Mesendoderm (in vitro differentiated cells): ENCODE data around the gene TTLL13.
"Not testable (repeated sequence)": the region's sequence is repeated elsewhere in the genome, so short reads cannot be mapped to it uniquely, and the experiment has no call there.

Experiments
- DNase-seq: peaks from one replicate; pipeline ENCODE4 v3.0.0; 2013
- H2AK5ac ChIP-seq: 2 replicates; pipeline ENCODE4 v1.6.1; 2013; ENCODE audit warnings: low read length, inconsistent platforms
- H2BK120ac ChIP-seq: 2 replicates; pipeline ENCODE4 v1.6.1; 2013; ENCODE audit warnings: low read depth, mild to moderate bottlenecking, low read length, moderate library complexity, mixed read lengths
- H2BK15ac ChIP-seq: replicated peaks from 2 replicates; pipeline ENCODE4 v1.6.1; 2013; ENCODE audit warnings: low read depth, mild to moderate bottlenecking, moderate library complexity
- H2BK5ac ChIP-seq: 2 replicates; pipeline ENCODE4 v1.6.1; 2013; ENCODE audit warnings: low read length, inconsistent platforms
- H3K18ac ChIP-seq: 2 replicates; pipeline ENCODE4 v1.6.1; 2013; ENCODE audit warnings: mild to moderate bottlenecking, low read length, mixed read lengths
- H3K23ac ChIP-seq: one replicate; pipeline ENCODE4 v1.6.1; 2013; ENCODE audit warnings: low read length
- H3K27ac ChIP-seq: 2 replicates; pipeline ENCODE4 v1.5.1; 2013; ENCODE audit warnings: low read depth, mild to moderate bottlenecking, inconsistent platforms, low read length, moderate library complexity
- H3K27me3 ChIP-seq: 2 replicates; pipeline ENCODE4 v1.6.1; 2013; ENCODE audit warnings: low read length, control low read depth, mild to moderate bottlenecking, inconsistent platforms; ENCODE audit not compliant: insufficient read depth, poor library complexity
- H3K36me3 ChIP-seq: 2 replicates; pipeline ENCODE4 v1.6.1; 2013; ENCODE audit warnings: low read length, inconsistent platforms; ENCODE audit not compliant: control insufficient read depth, insufficient read depth
- H3K4ac ChIP-seq: one replicate; pipeline ENCODE4 v1.6.1; 2013; ENCODE audit warnings: low read depth, mild to moderate bottlenecking, low read length, moderate library complexity
- H3K4me1 ChIP-seq: 2 replicates; pipeline ENCODE4 v1.6.1; 2013; ENCODE audit warnings: low read depth, low read length, inconsistent platforms; ENCODE audit not compliant: control insufficient read depth
- H3K4me2 ChIP-seq: 2 replicates; pipeline ENCODE4 v1.6.1; 2013; ENCODE audit warnings: low read length
- H3K4me3 ChIP-seq: 2 replicates; pipeline ENCODE4 v1.5.1; 2013; ENCODE audit warnings: mild to moderate bottlenecking, low read length
- H3K56ac ChIP-seq: one replicate; pipeline ENCODE4 v1.6.1; 2013; ENCODE audit warnings: low read length
- H3K79me1 ChIP-seq: 2 replicates; pipeline ENCODE4 v1.6.1; 2013; ENCODE audit warnings: low read length, inconsistent platforms
- H3K79me2 ChIP-seq: 2 replicates; pipeline ENCODE4 v1.6.1; 2013; ENCODE audit warnings: mild to moderate bottlenecking, low read length; ENCODE audit not compliant: control insufficient read depth, insufficient read depth
- H3K9ac ChIP-seq: 2 replicates; pipeline ENCODE4 v1.6.1; 2013; ENCODE audit warnings: low read length, inconsistent platforms
- H4K5ac ChIP-seq: one replicate; pipeline ENCODE4 v1.6.1; 2013; ENCODE audit warnings: low read length
- H4K8ac ChIP-seq: one replicate; pipeline ENCODE4 v1.6.1; 2013; ENCODE audit warnings: low read depth, mild to moderate bottlenecking, control low read depth, low read length, moderate library complexity
- WGBS: extraction: QIAGEN DNeasy Blood & Tissue Kit; methylation state at CpG from one replicate; pipeline ENCODE4 v1.1.7; 2013; ENCODE audit warnings: low lambda C conversion rate, missing lambda C conversion rate; ENCODE audit not compliant: insufficient coverage; ENCODE audit errors: extremely low coverage; 5-methylcytosine and 5-hydroxymethylcytosine counted together

TTLL13 gene

GRCh38 chr15:90271459-90272166 is 22.3 kb downstream of the TTLL13 start:
- no peak overlapping the region for H2BK120ac ChIP-seq
- no peak overlapping the region for H2AK5ac ChIP-seq
- H3K23ac ChIP-seq = no peak overlapping the region
- H2BK5ac ChIP-seq = no peak overlapping the region
- H3K4me2 ChIP-seq = no peak overlapping the region
- no peak overlapping the region for H2BK15ac ChIP-seq
- no peak overlapping the region for H3K27ac ChIP-seq
- no peak overlapping the region for H3K9ac ChIP-seq
- H3K4ac ChIP-seq = no peak overlapping the region
- H3K79me1 ChIP-seq = peaks cover 22% of the 10 kb centered on the region
- no peak overlapping the region for H3K18ac ChIP-seq
- no peak overlapping the region for H4K5ac ChIP-seq
- DNase-seq = no peak
- no peak overlapping the region for H4K8ac ChIP-seq
- peaks cover 14% of the 10 kb centered on the region for H3K36me3 ChIP-seq
- no peak overlapping the region for H3K4me3 ChIP-seq
- peaks cover 46% of the 10 kb centered on the region for H3K79me2 ChIP-seq
- no peak overlapping the region for H3K56ac ChIP-seq
- peaks cover 7% of the 10 kb centered on the region for H3K4me1 ChIP-seq
- no peaks in the 10 kb centered on the region for H3K27me3 ChIP-seq
- no CpG with 5 or more reads among the region's 7 CpGs for WGBS

DNA sequence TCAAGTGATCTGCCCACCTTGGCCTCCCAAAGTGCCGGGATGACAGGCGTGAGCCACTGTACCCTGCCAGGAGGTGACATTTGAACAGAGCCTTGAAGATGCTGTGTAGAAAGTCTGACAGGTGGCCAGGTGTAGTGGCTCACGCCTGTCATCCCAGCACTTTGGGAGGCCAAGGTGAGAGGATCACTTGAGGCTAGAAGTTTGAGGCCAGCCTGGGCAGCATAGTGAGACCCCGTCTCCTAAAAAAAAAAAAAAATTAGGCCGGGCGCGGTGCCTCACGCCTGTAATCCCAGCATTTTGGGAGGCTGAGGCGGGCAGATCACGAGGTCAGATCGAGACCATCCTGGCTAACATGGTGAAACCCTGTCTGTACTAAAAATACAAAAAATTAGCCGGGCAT is 29.1 kb downstream of the TTLL13 start:
- not testable (repeated sequence) for H3K79me2 ChIP-seq, DNase-seq
- WGBS = no CpG with 5 or more reads among the region's 12 CpGs

GRCh38 chr15:90280743-90281142 is 31.4 kb downstream of the TTLL13 start:
- H3K4me1 ChIP-seq, H3K23ac ChIP-seq, H4K8ac ChIP-seq, H3K79me1 ChIP-seq, H2BK5ac ChIP-seq, H3K56ac ChIP-seq, H3K9ac ChIP-seq, H3K27me3 ChIP-seq, H3K36me3 ChIP-seq, H3K4ac ChIP-seq, DNase-seq, H2BK120ac ChIP-seq, H2BK15ac ChIP-seq, H3K79me2 ChIP-seq, H4K5ac ChIP-seq, H3K18ac ChIP-seq, H2AK5ac ChIP-seq, H3K27ac ChIP-seq, H3K4me3 ChIP-seq, H3K4me2 ChIP-seq: not testable (repeated sequence)
- no CpG with 5 or more reads among the region's 5 CpGs for WGBS

More for the DNA sequence above, 29.1 kb downstream of the TTLL13 start:
- not testable (repeated sequence) for H3K4me3 ChIP-seq, H2BK120ac ChIP-seq, H3K4me1 ChIP-seq, H3K9ac ChIP-seq, H3K4ac ChIP-seq, H4K8ac ChIP-seq, H3K27ac ChIP-seq, H2AK5ac ChIP-seq, H2BK15ac ChIP-seq, H3K18ac ChIP-seq, H3K56ac ChIP-seq, H2BK5ac ChIP-seq, H3K27me3 ChIP-seq, H3K36me3 ChIP-seq, H3K23ac ChIP-seq, H3K4me2 ChIP-seq, H3K79me1 ChIP-seq, H4K5ac ChIP-seq

DNA sequence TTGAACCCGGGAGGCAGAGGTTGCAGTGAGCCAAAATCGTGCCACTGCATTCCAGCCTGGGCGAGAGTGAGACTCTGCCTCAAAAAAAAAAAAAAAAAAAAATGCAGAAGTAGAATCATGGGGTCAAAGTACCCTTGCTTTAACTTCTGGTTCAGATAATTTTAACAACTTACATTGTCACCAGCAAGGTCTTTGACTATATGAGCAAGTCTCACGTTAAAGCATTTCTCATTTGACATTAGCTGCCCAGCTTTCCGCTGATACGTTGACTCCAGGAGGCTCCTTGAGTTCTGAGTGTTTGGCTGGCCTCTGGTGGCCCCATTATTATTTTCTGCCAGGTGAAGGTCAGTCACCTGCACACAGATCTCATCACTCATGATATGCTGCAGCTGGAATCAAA is 32.3 kb downstream of the TTLL13 start:
- H3K36me3 ChIP-seq, DNase-seq, H3K4ac ChIP-seq, H3K79me2 ChIP-seq, H3K4me1 ChIP-seq, H3K23ac ChIP-seq, H4K5ac ChIP-seq, H3K27ac ChIP-seq, H3K27me3 ChIP-seq, H3K56ac ChIP-seq, H3K9ac ChIP-seq, H3K79me1 ChIP-seq, H2AK5ac ChIP-seq, H4K8ac ChIP-seq, H3K4me2 ChIP-seq, H2BK5ac ChIP-seq, H3K18ac ChIP-seq, H3K4me3 ChIP-seq, H2BK15ac ChIP-seq, H2BK120ac ChIP-seq: not testable (repeated sequence)
- WGBS = no CpG with 5 or more reads among the region's 6 CpGs

- no peak overlapping the region for H3K18ac ChIP-seq
- no peak overlapping the region for H3K27ac ChIP-seq
- H2BK120ac ChIP-seq = no peak overlapping the region
- no peaks in the 10 kb centered on the region for H3K4me1 ChIP-seq
- no peaks in the 10 kb centered on the region for H3K79me1 ChIP-seq
- no peaks in the 10 kb centered on the region for H3K79me2 ChIP-seq
- no peak overlapping the region for H2BK15ac ChIP-seq
- DNase-seq = peak; percentile 32
- no peak overlapping the region for H2AK5ac ChIP-seq
- H4K5ac ChIP-seq = no peak overlapping the region
- H3K36me3 ChIP-seq = no peaks in the 10 kb centered on the region
- no peak overlapping the region for H3K56ac ChIP-seq
- no peak overlapping the region for H2BK5ac ChIP-seq
- H3K4me3 ChIP-seq = no peak overlapping the region
- no peaks in the 10 kb centered on the region for H3K27me3 ChIP-seq
- H3K4ac ChIP-seq = no peak overlapping the region
- no peak overlapping the region for H3K23ac ChIP-seq
- no peak overlapping the region for H3K4me2 ChIP-seq
- H3K9ac ChIP-seq = no peak overlapping the region
- H4K8ac ChIP-seq = no peak overlapping the region
Measured at GRCh38 chr15:90286678-90287077, 37.3 kb downstream of the TTLL13 start.

GRCh38 chr15:90287101-90287500 is 37.7 kb downstream of the TTLL13 start:
- Histone ChIP-seq H3K4me3 (no peak overlapping the region), H3K4me2 (no peak overlapping the region), H4K8ac (no peak overlapping the region), H3K9ac (no peak overlapping the region), H3K79me1 (no peaks in the 10 kb centered on the region), H3K18ac (no peak overlapping the region), H3K4ac (no peak overlapping the region), H2AK5ac (no peak overlapping the region), H3K23ac (no peak overlapping the region), H2BK15ac (no peak overlapping the region), H3K4me1 (no peaks in the 10 kb centered on the region), H3K27me3 (no peaks in the 10 kb centered on the region), H3K36me3 (no peaks in the 10 kb centered on the region), H3K27ac (no peak overlapping the region), H2BK5ac (no peak overlapping the region), H3K56ac (no peak overlapping the region), H4K5ac (no peak overlapping the region), H3K79me2 (no peaks in the 10 kb centered on the region), H2BK120ac (no peak overlapping the region)
- no CpG with 5 or more reads among the region's 5 CpGs for WGBS
- no peak for DNase-seq
